H9 (cell line): ENCODE results near the gene ERC2. TPM values are rescaled to one million over a fixed set of nuclear protein-coding genes. Genes with fewer than 3 reads are reported as not detected.

ENCODE experiments used
- DNase-seq: peaks from one replicate; pipeline ENCODE4 v3.0.0-alpha.2; 2017
- H2AFZ ChIP-seq: one replicate; pipeline ENCODE4 v1.6.1; 2013; ENCODE audit warnings: mild to moderate bottlenecking, low read length, control low read depth, moderate library complexity
- H2AK5ac ChIP-seq: 2 replicates; pipeline ENCODE4 v1.6.1; 2013; ENCODE audit warnings: low read length, control low read depth, mixed read lengths; ENCODE audit not compliant: insufficient read length
- H2BK120ac ChIP-seq: one replicate; pipeline ENCODE4 v1.6.1; 2013; ENCODE audit warnings: low read depth, mild to moderate bottlenecking, low read length, control low read depth, inconsistent platforms; ENCODE audit not compliant: poor library complexity, severe bottlenecking
- H2BK12ac ChIP-seq: 2 replicates; pipeline ENCODE4 v1.6.1; 2013; ENCODE audit warnings: low read length, control low read depth, mixed read lengths, low read depth; ENCODE audit not compliant: insufficient read length
- H2BK15ac ChIP-seq: 2 replicates; pipeline ENCODE4 v1.6.1; 2013; ENCODE audit warnings: low read depth, low read length, control low read depth
- H2BK20ac ChIP-seq: one replicate; pipeline ENCODE4 v1.6.1; 2013; ENCODE audit warnings: low read depth, mild to moderate bottlenecking, low read length, control low read depth, inconsistent platforms; ENCODE audit not compliant: poor library complexity, severe bottlenecking
- H2BK5ac ChIP-seq: 2 replicates; pipeline ENCODE4 v1.6.1; 2013; ENCODE audit warnings: low read length, control low read depth, mixed read lengths; ENCODE audit not compliant: insufficient read length
- H3K14ac ChIP-seq: 2 replicates; pipeline ENCODE4 v1.6.1; 2013; ENCODE audit warnings: low read length, control low read depth; ENCODE audit not compliant: insufficient read depth
- H3K18ac ChIP-seq: 2 replicates; pipeline ENCODE4 v1.6.1; 2013; ENCODE audit warnings: low read depth, mild to moderate bottlenecking, mixed read lengths, low read length, control low read depth; ENCODE audit not compliant: insufficient read length
- H3K23ac ChIP-seq: 2 replicates; pipeline ENCODE4 v1.6.1; 2013; ENCODE audit warnings: low read length, control low read depth, mixed read lengths, low read depth; ENCODE audit not compliant: insufficient read length
- H3K23me2 ChIP-seq: 2 replicates; pipeline ENCODE4 v1.6.1; 2013; ENCODE audit warnings: low read depth, mild to moderate bottlenecking, mixed read lengths, low read length, control low read depth; ENCODE audit not compliant: insufficient read length, poor library complexity, severe bottlenecking
- H3K27ac ChIP-seq: 2 replicates; pipeline ENCODE4 v1.5.1; 2013; ENCODE audit warnings: low read length, control low read depth, mixed read lengths, low read depth; ENCODE audit not compliant: insufficient read length
- H3K27me3 ChIP-seq: 2 replicates; pipeline ENCODE4 v1.6.1; 2013; ENCODE audit warnings: low read length, control low read depth, inconsistent platforms; ENCODE audit not compliant: insufficient read depth
- H3K4ac ChIP-seq: 2 replicates; pipeline ENCODE4 v1.6.1; 2013; ENCODE audit warnings: low read depth, mild to moderate bottlenecking, control low read depth, inconsistent platforms, low read length, moderate library complexity
- H3K4me1 ChIP-seq: 2 replicates; pipeline ENCODE4 v1.6.1; 2013; ENCODE audit warnings: low read length, control low read depth, inconsistent platforms; ENCODE audit not compliant: insufficient read depth
- H3K4me2 ChIP-seq: 2 replicates; pipeline ENCODE4 v1.6.1; 2013; ENCODE audit warnings: low read length, control low read depth, mixed read lengths; ENCODE audit not compliant: insufficient read length, insufficient read depth
- H3K56ac ChIP-seq: 2 replicates; pipeline ENCODE4 v1.6.1; 2013; ENCODE audit warnings: low read depth, mild to moderate bottlenecking, mixed read lengths, low read length, control low read depth; ENCODE audit not compliant: insufficient read length
- H3K79me1 ChIP-seq: 2 replicates; pipeline ENCODE4 v1.6.1; 2013; ENCODE audit warnings: low read depth, mild to moderate bottlenecking, moderate library complexity, low read length, control low read depth, inconsistent platforms; ENCODE audit not compliant: insufficient read depth, poor library complexity, severe bottlenecking
- H3K79me2 ChIP-seq: 2 replicates; pipeline ENCODE4 v1.6.1; 2013; ENCODE audit warnings: low read length, control low read depth, inconsistent platforms; ENCODE audit not compliant: insufficient read depth
- H3K9ac ChIP-seq: 2 replicates; pipeline ENCODE4 v1.6.1; 2013; ENCODE audit warnings: low read length, control low read depth, mixed read lengths; ENCODE audit not compliant: insufficient read length; ENCODE audit errors: extremely low read depth
- H3K9me3 ChIP-seq: one replicate; pipeline ENCODE4 v1.6.1; 2013; ENCODE audit warnings: low read depth, low read length, inconsistent platforms; ENCODE audit not compliant: control insufficient read depth
- H3T11ph ChIP-seq: one replicate; pipeline ENCODE4 v1.6.1; 2013; ENCODE audit warnings: mild to moderate bottlenecking, low read length, control low read depth, inconsistent platforms
- H4K20me1 ChIP-seq: one replicate; pipeline ENCODE4 v1.6.1; 2013; ENCODE audit not compliant: control insufficient read depth, insufficient read length, insufficient read depth
- H4K5ac ChIP-seq: 2 replicates; pipeline ENCODE4 v1.6.1; 2013; ENCODE audit warnings: low read depth, mild to moderate bottlenecking, mixed read lengths, low read length, control low read depth; ENCODE audit not compliant: insufficient read length
- H4K8ac ChIP-seq: replicated peaks from 2 replicates; pipeline ENCODE4 v1.6.1; 2013; ENCODE audit warnings: low read length, control low read depth, mixed read lengths, low read depth; ENCODE audit not compliant: insufficient read length
- H4K91ac ChIP-seq: 2 replicates; pipeline ENCODE4 v1.6.1; 2013; ENCODE audit warnings: low read depth, mild to moderate bottlenecking, moderate library complexity, mixed read lengths, low read length, control low read depth; ENCODE audit not compliant: insufficient read length
- H3K27ac Mint-ChIP-seq, 3 experiments: 2 replicates in 2 of 3; 3 replicates in 1 of 3; pipeline ENCODE4 v1.8.0; 2020 to 2021; ENCODE audit warnings: mixed read lengths in 3 of 3, mild to moderate bottlenecking in 1 of 3, moderate library complexity in 1 of 3
- H3K27me3 Mint-ChIP-seq: 2 replicates; pipeline ENCODE4 v1.8.0; 2021; ENCODE audit warnings: low read depth, mild to moderate bottlenecking, moderate library complexity, mixed read lengths
- H3K36me3 Mint-ChIP-seq, 3 experiments: 2 replicates in 2 of 3; 3 replicates in 1 of 3; pipeline ENCODE4 v1.8.0; 2020 to 2021; ENCODE audit warnings: low read depth in 3 of 3, mixed read lengths in 3 of 3; ENCODE audit not compliant: insufficient read depth in 1 of 3
- H3K4me1 Mint-ChIP-seq, 2 experiments: 2 replicates each; pipeline ENCODE4 v1.8.0; 2020; ENCODE audit warnings: mixed read lengths in 2 of 2
- H3K4me3 Mint-ChIP-seq, 2 experiments: 2 replicates in 1 of 2; 3 replicates in 1 of 2; pipeline ENCODE4 v1.8.0; 2020 to 2021; ENCODE audit warnings: mild to moderate bottlenecking in 2 of 2, mixed read lengths in 2 of 2, moderate library complexity in 1 of 2
- H3K9me3 Mint-ChIP-seq, 2 experiments: 2 replicates in 1 of 2; 3 replicates in 1 of 2; pipeline ENCODE4 v1.8.0; 2020; ENCODE audit warnings: mild to moderate bottlenecking in 2 of 2, mixed read lengths in 2 of 2, moderate library complexity in 1 of 2
- whole genome bisulfite sequencing: extraction: QIAGEN DNeasy Blood & Tissue Kit; methylation state at CpG from one replicate; pipeline ENCODE4 v1.1.7; 2013; ENCODE audit warnings: missing lambda C conversion rate, low lambda C conversion rate, mixed read lengths; ENCODE audit not compliant: insufficient read length; ENCODE audit errors: extremely low coverage; 5-methylcytosine and 5-hydroxymethylcytosine counted together
- total RNA-seq: library from RNA; stranded (reverse); gene quantifications from 2 replicates; pipeline ENCODE4 v1.2.1, GENCODE V29; 2021
- TF ChIP-seq, protein P1 (sequence below): fragments of 200-600 bp; sonication (generic); conservative IDR thresholded peaks from 3 replicates; pipeline ENCODE4 v1.8.0; 2021; ENCODE audit warnings: antibody characterized with exemption, mild to moderate bottlenecking

ERC2 gene
- total RNA-seq, 1 experiment from 2014 or later = 15.4 TPM

DNA sequence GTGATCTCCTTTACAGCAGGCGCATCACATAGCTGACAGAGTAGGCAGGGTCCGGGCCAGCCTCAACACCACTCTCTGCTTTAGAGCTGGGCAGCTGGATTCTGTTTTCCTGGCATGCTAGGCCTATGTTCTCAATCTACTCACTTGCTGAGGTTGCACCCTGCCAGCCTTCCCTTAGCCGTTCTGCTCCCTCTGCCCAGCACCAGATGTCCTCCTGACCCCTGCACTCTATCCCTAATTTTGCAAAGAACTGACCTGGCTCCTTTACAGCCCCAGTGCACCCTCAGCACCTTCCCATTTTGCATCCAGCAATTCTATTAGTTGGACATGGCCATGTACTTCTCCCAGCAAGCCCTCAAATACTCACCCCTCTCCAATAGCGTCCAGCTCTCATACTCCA is 609.5 kb downstream of the ERC2 start:
- Histone ChIP-seq H3T11ph (no peak overlapping the region), H2BK20ac (no peak overlapping the region), H3K23me2 (no peaks in the 10 kb centered on the region), H4K5ac (no peak overlapping the region), H2BK120ac (no peak overlapping the region), H3K27ac (no peak overlapping the region), H2AFZ (no peak overlapping the region), H3K79me1 (no peaks in the 10 kb centered on the region), H4K8ac (no peak overlapping the region), H3K79me2 (no peaks in the 10 kb centered on the region), H3K4ac (no peak overlapping the region), H3K9me3 (no peaks in the 10 kb centered on the region), H2BK12ac (no peak overlapping the region), H4K20me1 (no peaks in the 10 kb centered on the region), H3K9ac (no peak overlapping the region), H2BK15ac (no peak overlapping the region), H2BK5ac (no peak overlapping the region), H3K27me3 (no peaks in the 10 kb centered on the region), H2AK5ac (no peak overlapping the region), H3K4me2 (no peak overlapping the region), H4K91ac (no peak overlapping the region), H3K18ac (no peak overlapping the region), H3K14ac (no peak overlapping the region), H3K56ac (no peak overlapping the region), H3K23ac (no peak overlapping the region), H3K4me1 (peaks cover 5% of the 10 kb centered on the region; the same call in 1 of the 2 replicates)
- H3K27ac Mint-ChIP-seq = no peak overlapping the region
- H3K4me3 Mint-ChIP-seq = no peak overlapping the region
- H3K4me1 Mint-ChIP-seq = peaks cover 33 to 37% of the 10 kb centered on the region in 2 experiments
- no peaks in the 10 kb centered on the region for H3K36me3 Mint-ChIP-seq
- TF ChIP-seq, protein P1, sequence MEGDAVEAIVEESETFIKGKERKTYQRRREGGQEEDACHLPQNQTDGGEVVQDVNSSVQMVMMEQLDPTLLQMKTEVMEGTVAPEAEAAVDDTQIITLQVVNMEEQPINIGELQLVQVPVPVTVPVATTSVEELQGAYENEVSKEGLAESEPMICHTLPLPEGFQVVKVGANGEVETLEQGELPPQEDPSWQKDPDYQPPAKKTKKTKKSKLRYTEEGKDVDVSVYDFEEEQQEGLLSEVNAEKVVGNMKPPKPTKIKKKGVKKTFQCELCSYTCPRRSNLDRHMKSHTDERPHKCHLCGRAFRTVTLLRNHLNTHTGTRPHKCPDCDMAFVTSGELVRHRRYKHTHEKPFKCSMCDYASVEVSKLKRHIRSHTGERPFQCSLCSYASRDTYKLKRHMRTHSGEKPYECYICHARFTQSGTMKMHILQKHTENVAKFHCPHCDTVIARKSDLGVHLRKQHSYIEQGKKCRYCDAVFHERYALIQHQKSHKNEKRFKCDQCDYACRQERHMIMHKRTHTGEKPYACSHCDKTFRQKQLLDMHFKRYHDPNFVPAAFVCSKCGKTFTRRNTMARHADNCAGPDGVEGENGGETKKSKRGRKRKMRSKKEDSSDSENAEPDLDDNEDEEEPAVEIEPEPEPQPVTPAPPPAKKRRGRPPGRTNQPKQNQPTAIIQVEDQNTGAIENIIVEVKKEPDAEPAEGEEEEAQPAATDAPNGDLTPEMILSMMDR = no peak
- no peak for DNase-seq
- no peaks in the 10 kb centered on the region for H3K9me3 Mint-ChIP-seq
- no CpG with 5 or more reads among the region's 4 CpGs for WGBS
- no peaks in the 10 kb centered on the region for H3K27me3 Mint-ChIP-seq
